PFSK-1 (cell line): ENCODE measurements around the gene HNRNPH1.

Source experiments
- FOXP2 ChIP-seq: optimal IDR thresholded peaks from 2 replicates; pipeline ENCODE3; 2011; ENCODE audit warnings: borderline replicate concordance, control low read depth, inconsistent platforms; ENCODE audit not compliant: insufficient read depth; ENCODE audit errors: extremely low read length, extremely low read depth
- POLR2AphosphoS5 ChIP-seq: IDR thresholded peaks from 2 replicates; pipeline ENCODE4 v1.6.1; 2012; ENCODE audit warnings: low read depth, mild to moderate bottlenecking, control low read depth, low read length, moderate library complexity
- SIN3A ChIP-seq: IDR thresholded peaks from 2 replicates; pipeline ENCODE4 v1.6.1; 2012; ENCODE audit warnings: mild to moderate bottlenecking, low read length, moderate library complexity, borderline replicate concordance; ENCODE audit not compliant: insufficient read depth
- TAF1 ChIP-seq: IDR thresholded peaks from 2 replicates; pipeline ENCODE4 v1.6.1; 2012; ENCODE audit warnings: low read length, control low read depth, borderline replicate concordance; ENCODE audit not compliant: insufficient read depth
- TF ChIP-seq, protein P1 (sequence below), 2 experiments: IDR thresholded peaks; 2 replicates each; pipeline versions ENCODE4 v1.6.1 to v1.8.0; 2011 to 2012; ENCODE audit warnings: low read depth in 2 of 2, low read length in 2 of 2, control low read depth in 1 of 2, inconsistent platforms in 1 of 2, mild to moderate bottlenecking in 1 of 2, moderate library complexity in 1 of 2; ENCODE audit not compliant: insufficient read depth in 1 of 2

HNRNPH1 gene

DNA sequence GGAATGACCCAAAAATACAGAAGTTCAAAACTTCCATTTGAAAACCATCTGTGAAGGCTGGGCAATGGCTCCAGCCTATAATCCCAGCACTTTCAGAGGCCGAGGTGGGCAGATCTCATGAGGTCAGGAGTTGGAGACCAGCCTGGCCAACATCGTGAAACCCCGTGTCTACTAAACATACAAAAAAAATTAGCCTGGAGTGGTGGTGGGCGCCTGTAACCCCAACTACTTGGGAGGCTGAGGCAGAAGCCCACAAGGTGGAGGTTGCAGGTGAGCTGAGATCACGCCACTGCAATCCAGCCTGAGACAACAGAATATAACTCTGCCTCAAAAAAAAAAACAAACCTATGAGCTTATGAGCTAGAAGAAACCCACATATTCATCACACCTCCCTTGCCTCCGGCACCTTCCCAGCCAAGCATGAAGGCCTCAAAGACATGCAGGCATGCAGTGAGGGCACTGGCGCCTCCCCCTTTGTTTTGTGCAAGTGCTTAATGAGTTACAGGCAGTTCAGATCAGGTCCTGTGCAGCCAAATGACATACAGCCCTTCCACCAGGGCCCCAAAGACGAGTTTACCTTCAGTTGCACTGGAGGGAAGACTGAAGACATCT is 9.9 kb downstream of the HNRNPH1 start:
- peak; percentile 68; the same call in 1 of the 2 replicates for TF ChIP-seq SIN3A
- TF ChIP-seq, protein P1, sequence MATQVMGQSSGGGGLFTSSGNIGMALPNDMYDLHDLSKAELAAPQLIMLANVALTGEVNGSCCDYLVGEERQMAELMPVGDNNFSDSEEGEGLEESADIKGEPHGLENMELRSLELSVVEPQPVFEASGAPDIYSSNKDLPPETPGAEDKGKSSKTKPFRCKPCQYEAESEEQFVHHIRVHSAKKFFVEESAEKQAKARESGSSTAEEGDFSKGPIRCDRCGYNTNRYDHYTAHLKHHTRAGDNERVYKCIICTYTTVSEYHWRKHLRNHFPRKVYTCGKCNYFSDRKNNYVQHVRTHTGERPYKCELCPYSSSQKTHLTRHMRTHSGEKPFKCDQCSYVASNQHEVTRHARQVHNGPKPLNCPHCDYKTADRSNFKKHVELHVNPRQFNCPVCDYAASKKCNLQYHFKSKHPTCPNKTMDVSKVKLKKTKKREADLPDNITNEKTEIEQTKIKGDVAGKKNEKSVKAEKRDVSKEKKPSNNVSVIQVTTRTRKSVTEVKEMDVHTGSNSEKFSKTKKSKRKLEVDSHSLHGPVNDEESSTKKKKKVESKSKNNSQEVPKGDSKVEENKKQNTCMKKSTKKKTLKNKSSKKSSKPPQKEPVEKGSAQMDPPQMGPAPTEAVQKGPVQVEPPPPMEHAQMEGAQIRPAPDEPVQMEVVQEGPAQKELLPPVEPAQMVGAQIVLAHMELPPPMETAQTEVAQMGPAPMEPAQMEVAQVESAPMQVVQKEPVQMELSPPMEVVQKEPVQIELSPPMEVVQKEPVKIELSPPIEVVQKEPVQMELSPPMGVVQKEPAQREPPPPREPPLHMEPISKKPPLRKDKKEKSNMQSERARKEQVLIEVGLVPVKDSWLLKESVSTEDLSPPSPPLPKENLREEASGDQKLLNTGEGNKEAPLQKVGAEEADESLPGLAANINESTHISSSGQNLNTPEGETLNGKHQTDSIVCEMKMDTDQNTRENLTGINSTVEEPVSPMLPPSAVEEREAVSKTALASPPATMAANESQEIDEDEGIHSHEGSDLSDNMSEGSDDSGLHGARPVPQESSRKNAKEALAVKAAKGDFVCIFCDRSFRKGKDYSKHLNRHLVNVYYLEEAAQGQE (IDR thresholded peaks at IDR 0.05; ENCODE audit: insufficient read depth in 1 of 2, low read depth in 2 of 2, low read length in 2 of 2) = no peak

DNA sequence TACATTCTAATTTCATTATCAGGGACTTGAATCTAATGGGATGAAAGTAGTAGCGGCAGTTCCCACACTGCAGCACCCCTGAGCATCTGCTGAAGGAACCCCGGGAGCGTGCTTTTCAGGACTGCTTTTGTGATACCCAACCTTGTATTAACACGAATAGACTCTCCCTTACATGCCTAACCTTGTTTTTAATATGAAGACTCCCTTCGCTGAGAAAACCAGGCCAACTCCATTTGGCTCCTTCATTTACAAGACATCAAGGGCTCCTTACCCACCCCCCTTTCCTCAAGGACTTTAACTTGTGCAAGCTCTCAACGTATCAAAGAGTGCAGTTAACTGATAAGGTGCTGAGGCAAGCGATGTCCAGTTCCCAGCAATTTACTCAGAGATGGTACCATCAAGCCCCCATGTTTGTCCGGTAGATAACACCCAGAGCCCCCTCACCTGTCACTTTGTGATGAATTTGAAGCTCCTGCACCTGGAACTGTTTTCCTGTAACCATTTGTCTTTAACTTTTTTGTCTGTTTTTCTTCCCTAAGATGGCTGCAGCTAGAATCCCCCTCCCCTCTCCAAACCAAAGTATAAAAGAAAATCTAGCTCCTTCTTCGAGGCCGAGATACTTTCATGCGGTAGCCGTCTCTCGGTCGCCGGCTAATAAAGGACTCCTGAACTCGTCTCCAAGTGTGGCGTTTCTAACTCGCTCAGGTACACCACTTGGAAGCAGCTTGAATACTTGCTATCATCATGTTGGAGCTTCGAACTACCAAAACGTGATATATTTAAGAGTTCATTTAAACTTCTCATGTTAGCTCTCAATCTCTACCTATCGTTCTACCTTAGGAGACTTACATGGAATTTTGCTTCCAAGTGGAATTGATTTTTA is 10.7 kb downstream of the HNRNPH1 start:
- no peak for TF ChIP-seq SIN3A
- TF ChIP-seq POLR2AphosphoS5 = 0 out of 2 replicates have a peak, but pooled peaks have one; percentile 74
- no peak for TF ChIP-seq TAF1
- no peak for TF ChIP-seq FOXP2
- TF ChIP-seq, protein P1 (IDR thresholded peaks at IDR 0.05; ENCODE audit: insufficient read depth in 1 of 2, low read depth in 2 of 2, low read length in 2 of 2) = no peak

DNA sequence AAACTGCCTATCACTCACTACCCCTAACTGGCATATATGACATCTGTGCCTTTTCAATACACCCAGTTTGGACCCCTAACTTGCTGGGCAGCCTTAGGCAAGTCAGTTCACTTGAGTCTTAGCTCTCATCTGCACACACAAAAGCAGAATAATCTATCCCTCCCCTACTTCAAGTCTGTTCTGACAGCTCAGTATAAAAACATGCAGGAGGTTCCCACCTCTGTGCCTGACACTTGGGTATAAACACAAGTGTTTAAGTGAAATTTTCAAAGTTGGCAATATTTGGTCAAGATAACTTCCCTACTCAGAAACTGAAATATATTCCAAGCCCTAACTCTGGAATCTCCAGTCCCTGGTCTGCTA is 12.6 kb downstream of the HNRNPH1 start:
- TF ChIP-seq, protein P1 (IDR thresholded peaks at IDR 0.05; ENCODE audit: insufficient read depth in 1 of 2, low read depth in 2 of 2, low read length in 2 of 2) = no peak
- TF ChIP-seq POLR2AphosphoS5 = 0 out of 2 replicates have a peak, but pooled peaks have one; percentile 9
- TF ChIP-seq FOXP2 = no peak
- no peak for TF ChIP-seq TAF1
- TF ChIP-seq SIN3A = no peak

DNA sequence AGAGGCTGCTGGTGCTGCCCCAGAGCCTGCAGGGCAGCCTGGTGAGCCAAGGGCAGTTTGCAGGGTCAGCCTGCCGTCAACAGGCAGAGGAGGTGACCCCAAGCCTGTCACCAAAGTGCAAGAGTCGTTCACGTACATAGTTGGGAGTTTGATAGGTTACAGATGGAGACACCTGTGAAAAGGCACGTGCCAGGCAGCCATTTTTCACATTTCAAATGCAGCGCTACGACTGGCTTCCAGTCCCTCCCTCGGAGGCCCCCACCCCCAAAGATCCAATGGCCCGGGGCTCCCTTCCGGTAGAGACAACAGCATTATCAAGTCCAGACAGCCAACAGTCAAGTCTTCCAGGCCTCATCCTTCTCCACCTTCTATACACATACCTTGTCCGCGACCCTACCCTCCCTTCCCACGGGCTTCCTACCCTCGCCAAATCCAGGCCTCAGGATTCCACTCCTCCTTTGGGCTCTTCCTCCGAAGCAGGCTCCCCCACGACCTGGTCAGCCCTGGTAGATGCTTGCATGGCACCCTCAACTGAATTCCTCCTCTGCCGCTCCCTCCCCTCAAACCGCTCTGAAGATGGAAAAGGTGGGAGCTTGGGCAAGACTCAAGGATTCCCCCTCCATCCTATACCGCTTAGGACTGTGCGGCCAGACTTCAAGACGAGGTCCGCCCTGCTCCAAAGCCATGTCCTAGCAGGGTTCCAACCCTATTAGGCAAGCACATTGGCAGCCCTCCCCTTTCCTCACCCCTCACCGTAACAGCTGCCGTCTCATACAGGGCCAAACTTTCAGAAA is 13.2 kb downstream of the HNRNPH1 start:
- TF ChIP-seq SIN3A (no peak), FOXP2 (no peak), POLR2AphosphoS5 (no peak), TAF1 (no peak)
- TF ChIP-seq, protein P1 (IDR thresholded peaks at IDR 0.05; ENCODE audit: insufficient read depth in 1 of 2, low read depth in 2 of 2, low read length in 2 of 2) = no peak
